Dermis blood vessel endothelial cell (primary cell): Measurements from ENCODE around the gene IGFBP5. TPM values are rescaled to one million over a fixed set of nuclear protein-coding genes. Genes with fewer than 3 reads are reported as not detected.

Experiments
- DNase-seq: peaks from one replicate; pipeline ENCODE4 v3.0.0; 2010
- total RNA-seq: library from RNA; depleted of rRNA; stranded (reverse); fragments of >200 nt; gene quantifications from 2 replicates; pipeline ENCODE4 v1.2.3, GENCODE V29; 2014

Gene IGFBP5
- total RNA-seq, 1 donor from 2014 or later, result 6.1 TPM

- peak; percentile 54 for DNase-seq
Observed at GRCh38 chr2:216636551-216637450, 58.5 kb downstream of the IGFBP5 start.

- DNase-seq, result no peak
Observed at GRCh38 chr2:216635701-216636550, 59.4 kb downstream of the IGFBP5 start.

GRCh38 chr2:216635171-216635570 lies 60.2 kb downstream of the IGFBP5 start:
- DNase-seq, result no peak

- peak; percentile 26 for DNase-seq
Observed at GRCh38 chr2:216634370-216635148, 60.8 kb downstream of the IGFBP5 start.

GRCh38 chr2:216633616-216634369 lies 61.6 kb downstream of the IGFBP5 start:
- DNase-seq, result peak; percentile 59

- peak; percentile 61 for DNase-seq
Observed at GRCh38 chr2:216632952-216633615, 62.3 kb downstream of the IGFBP5 start, which contains the start of gene IGFBP2. Gene IGFBP2 (plus strand): TSS chr2:216633420. CDS start chr2:216633524, 104 bp downstream.

- DNase-seq, result no peak
Observed at GRCh38 chr2:216632346-216632951, 62.9 kb downstream of the IGFBP5 start.

- DNase-seq, result no peak
Observed at GRCh38 chr2:216629784-216630183, 65.6 kb downstream of the IGFBP5 start.

- DNase-seq, result no peak
Observed at GRCh38 chr2:216626875-216627245, 68.5 kb downstream of the IGFBP5 start.

- no peak for DNase-seq
Observed at GRCh38 chr2:216626168-216626874, 69.0 kb downstream of the IGFBP5 start.

GRCh38 chr2:216624251-216624650 lies 71.1 kb downstream of the IGFBP5 start:
- no peak for DNase-seq

- DNase-seq, result no peak
Observed at GRCh38 chr2:216622526-216622925, 72.8 kb downstream of the IGFBP5 start.

Other genes with a start within 250 kb of the IGFBP5 start
- 1,015 and 1,508 TPM in 2 replicates for gene RPL37A, start 196.7 kb downstream of the IGFBP5 start, total RNA-seq
- 159 and 263 TPM in 2 replicates for gene IGFBP2, start 62.1 kb downstream of the IGFBP5 start, total RNA-seq
- not detected in 2 replicates for gene TNP1, start 164.5 kb upstream of the IGFBP5 start, total RNA-seq